IPS DF 4.7 (cell line): Measurements from ENCODE around the gene ACSF3.

Experiments used
- DNase-seq: peaks from one replicate; pipeline ENCODE4 v3.0.0-alpha.2; 2013; ENCODE audit warnings: low spot score; ENCODE audit errors: extremely low read depth

Gene ACSF3

DNA sequence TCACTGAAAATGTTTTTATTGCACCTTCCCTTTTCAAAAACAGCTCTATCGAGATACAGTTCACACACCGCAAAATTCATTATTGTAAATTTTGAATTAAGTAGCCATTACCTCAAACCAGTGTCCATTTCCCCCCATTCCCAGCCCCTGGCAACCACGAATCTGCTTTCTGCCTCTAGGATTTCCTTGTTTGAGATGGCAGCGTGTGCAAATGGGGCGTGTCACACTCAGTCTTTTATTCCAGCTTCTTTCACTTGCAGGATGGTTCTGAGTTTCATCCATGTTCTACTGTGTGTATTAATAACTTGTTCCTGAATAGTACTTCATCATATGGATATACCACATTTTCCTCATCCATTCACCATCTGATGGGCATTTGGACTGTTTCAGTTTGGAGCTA lies 14.8 kb downstream of the ACSF3 start:
- no peak for DNase-seq

DNA sequence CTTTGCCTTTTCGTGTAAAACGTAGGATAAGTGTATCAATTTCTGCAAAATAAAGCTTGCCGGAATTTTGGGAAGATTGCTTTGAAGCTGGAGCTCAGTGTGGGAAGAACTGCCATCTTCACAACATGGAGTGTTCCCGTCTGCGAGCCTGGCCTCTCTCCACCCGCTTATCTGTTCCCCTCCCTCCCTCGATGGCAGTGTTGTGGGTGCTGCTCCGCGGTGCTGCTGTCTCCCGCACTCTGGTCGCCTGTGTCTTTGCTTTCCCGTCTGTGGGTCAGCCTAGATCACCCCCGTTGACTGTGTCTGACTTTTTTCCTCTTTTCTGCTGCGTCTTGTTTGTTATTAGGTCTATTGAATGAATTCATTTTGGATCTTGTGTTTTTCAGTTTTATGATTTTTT lies 17.0 kb downstream of the ACSF3 start:
- no peak for DNase-seq

DNA sequence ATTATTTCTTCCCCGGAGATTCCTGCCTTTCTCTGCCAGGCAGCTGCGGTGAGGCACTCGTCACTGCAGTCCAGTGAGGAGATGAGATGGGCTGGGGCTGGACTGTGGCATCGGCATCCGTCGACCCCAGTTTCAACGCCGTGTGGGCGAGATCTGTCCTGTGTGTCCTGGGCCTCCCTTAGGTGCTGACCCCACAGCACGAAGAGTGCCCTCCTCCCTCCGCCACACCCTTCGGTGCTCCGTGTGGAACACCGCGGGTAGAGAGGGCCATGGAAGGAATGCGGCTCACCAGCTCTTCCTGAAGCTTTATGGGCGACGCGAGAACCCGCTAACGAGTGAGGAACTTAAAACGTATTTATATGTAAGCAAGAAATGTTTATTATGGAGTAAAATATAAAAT lies 17.6 kb downstream of the ACSF3 start:
- no peak for DNase-seq

DNA sequence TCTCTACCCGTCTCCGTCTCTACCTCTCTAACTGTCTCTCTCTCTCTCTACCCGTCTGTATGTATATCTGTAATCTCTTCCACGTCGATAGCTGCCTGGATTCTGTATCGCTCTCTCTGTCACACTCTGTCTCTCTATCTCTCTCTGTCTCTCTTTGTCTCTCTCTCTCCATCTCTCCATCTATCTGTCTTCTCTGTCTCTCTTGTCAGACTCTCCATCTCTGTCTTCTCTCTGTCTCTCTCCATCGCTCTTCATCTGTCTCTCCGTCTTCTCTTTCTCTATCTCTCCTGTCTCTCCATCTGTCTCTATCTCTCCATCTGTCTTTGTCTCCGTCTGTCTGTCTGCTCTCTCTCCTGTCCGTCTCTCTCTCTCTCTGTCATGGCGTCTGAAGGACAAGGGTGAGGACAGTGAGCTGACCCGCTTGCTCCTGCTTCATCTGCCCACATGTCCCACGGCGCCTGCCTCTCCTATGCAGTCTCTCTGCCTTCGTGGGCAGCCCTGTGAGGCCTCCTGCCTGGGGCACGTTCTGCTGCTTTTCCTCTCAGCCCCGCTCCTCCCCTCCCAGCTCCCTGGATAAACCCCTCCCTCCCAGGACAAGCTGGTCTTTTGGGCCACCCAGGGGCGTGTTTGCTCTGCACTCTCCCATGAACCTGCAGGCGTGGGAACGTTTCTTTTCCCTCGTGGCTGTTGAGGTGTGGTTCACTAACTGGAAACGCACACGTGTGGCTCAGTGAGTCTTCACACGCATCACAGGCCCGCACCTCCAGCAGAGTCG lies 18.9 kb downstream of the ACSF3 start:
- no peak for DNase-seq

DNA sequence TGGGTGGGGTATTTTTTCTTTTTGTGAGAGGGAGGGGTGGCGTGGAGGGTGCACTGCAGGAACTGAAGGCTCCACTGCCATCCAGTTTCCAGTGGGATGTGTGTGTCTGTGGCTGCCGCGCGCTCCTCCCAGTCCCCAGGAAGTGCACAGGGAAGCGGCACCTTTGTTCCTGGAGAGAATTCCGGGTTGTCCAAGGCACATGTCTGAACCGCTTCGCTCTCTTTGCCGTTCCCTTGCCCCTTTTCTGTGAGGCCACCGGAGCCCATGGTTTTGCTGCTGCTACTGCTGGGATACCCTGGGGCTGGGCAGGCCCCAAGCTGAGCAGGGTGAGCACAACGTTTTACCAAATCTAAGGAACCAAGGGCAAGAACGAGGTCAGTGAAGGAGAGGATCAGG lies 19.5 kb downstream of the ACSF3 start:
- no peak for DNase-seq

DNA sequence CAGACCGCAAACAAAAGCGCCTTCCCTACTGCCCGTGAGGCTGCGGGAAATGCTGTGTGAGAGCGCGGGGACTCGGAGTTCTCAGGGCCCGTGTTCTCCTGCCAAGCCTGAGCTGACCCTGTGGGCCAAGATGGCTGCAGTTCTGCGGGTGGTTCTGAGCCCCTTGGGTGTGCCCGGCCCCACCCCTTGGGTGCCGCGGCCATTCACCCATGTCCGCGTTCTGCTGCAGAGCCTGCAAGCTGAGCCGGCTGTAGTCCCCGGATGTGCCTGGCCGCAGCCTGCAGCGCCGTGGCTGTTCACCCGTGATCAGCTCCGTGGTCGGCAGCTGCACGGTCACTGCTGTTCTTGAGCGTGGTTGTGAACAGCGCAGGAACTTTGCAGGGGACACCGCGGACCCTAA lies 20.0 kb downstream of the ACSF3 start:
- no peak for DNase-seq

DNA sequence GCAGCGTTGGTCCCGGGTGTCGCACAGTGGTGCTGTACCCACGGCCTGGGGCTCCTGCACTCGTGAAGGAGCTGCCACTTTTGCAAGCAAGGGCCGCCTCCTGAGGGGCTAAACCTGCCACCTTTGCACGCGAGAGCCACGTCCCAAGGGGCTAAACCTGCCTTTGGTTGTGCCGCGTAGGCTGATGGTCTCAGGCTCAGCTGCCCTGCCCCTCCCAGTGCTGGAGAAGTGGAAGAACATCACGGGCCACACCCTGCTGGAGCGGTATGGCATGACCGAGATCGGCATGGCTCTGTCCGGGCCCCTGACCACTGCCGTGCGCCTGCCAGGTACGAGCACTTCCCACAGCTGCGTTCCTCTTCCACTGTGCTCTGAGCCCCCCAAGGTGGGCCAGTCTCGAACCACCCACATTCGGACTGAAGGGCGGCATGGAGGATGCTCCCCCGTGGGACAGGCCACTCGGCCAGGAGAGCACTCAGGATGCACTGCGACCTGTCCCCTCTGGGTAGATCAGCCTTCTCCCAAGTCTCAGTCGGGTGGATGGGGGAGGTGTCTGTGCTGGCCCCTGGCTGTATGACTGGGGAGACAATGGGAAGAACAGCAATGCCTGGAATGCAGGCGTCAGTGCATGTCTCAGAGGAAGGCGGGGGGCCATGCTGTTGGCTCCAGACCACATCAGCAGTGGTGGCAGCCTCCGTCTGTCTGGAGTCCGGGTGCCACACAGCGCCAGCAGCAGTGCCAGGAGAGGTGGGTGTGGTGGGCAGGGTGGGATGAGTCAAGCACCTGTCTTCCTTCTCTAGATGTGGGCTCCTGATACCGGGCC lies 20.7 kb downstream of the ACSF3 start:
- no peak for DNase-seq

DNA sequence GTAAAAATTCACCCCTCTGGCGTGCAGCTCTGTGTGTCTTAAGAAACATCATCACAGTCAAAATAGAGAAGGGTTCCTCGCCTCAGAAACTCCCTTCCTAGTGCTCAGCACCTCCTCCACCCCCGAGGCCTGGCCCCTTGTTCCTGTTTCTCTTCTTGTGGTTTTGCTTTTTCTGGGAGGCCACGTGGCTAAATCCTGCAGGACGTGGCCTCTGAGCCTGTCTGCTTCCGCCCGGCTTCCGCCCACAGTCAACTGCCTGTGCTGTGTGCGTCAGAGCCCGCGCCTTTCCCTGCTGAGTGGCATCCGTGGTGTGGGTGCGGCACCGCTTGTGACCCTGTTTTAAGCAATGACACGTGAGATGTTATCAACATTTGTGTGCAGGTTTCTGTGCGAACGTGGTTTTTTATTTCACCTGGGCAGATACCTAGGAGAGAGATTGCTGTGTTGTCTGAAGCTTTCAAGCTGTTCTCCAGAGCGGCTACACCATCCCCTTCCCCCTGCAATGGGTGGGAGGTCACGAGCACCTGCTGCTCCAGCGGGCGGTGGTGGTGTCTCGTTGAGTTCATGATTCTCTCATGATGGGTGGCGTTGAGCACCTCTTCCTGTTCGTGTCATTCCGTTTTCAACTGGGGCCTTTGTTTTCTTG lies 21.7 kb downstream of the ACSF3 start:
- DNase-seq: no peak

DNA sequence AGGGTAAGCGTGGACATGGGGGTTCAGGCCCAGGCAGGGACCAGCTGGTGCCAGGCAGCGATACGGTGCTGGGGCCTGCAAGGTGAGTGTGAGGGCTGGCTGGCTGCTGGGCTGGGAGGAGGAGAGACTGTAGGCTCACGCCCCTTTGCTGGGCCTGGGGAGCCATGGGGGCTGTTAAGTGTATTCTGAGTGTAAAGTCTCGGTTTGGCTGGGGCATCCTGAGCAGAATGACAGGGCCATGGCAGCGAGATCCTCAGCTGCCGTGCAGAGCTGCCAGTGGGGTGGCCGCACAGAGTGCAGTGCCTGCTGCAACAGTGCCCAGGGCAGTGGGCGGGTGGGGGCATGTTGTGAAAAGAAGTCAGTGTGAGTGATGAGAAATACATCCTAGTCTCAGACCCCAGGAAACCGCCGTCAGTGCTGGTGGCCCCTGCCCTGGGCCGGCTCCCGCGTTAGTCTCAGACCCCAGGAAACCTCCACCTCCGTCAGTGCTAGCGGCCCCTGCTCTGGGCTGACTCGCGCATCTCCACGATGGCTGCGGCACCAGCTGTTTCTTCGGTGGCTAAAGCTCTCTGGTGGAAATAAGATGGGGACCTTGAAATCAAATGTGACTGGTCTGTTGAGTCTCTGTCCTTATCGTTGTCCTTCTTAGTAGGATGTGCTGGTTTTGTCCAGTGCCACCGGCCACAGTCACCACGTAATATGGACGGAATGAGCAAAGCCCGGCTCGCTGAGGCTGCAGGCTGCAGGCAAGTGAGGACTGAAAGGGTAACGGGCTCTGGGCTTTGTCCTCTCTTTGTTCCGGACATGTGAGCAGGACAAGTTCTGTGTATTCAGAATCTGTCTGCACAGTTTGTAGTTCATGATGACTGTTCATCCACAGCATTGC lies 22.9 kb downstream of the ACSF3 start:
- no peak for DNase-seq

DNA sequence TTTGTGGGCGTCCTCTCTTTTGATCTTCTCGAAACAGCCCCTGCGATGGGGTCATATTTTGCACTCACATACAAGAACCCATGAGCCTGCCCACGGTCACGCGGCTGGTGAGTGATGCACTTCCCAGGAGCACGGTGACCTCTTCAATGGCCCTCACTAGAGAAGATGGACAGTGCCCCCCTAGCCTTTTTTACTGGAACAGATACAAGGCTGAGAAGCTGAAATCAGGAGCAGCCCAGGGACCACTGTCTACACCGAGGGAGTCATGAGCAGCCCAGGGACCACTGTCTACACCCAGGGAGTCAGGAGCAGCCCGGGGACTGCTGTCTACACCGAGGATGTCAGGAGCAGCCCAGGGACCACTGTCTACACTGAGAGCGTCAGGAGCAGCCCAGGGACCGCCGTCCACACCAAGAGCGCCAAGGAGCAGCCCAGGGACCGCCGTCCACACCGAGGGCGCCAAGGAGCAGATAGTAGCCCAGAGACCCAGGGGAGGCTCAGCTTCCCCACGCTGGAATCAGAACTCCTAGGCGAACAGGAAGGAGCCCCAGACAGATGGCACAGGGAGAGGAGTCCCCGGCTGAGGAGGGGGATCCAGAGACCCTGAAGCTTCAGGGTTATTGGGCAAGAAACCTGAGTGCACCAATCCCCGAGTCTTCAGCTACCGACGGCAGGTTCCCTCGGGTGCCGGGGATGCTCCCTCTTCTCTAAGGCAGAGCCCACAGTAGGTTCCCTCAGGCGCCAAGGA lies 23.7 kb downstream of the ACSF3 start:
- no peak for DNase-seq

DNA sequence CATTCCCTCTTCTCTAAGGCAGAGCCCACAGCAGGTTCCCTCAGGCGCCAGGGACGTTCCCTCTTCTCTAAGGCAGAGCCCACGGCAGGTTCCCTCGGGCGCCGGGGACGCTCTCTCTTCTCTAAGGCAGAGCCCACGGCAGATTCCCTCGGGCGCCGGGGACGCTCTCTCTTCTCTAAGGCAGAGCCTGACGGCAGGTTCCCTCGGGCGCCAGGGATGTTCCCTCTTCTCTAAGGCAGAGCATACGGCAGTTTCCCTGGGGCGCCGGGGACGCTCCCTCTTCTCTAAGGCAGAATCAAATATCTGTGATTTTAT lies 24.3 kb downstream of the ACSF3 start:
- DNase-seq: no peak

DNA sequence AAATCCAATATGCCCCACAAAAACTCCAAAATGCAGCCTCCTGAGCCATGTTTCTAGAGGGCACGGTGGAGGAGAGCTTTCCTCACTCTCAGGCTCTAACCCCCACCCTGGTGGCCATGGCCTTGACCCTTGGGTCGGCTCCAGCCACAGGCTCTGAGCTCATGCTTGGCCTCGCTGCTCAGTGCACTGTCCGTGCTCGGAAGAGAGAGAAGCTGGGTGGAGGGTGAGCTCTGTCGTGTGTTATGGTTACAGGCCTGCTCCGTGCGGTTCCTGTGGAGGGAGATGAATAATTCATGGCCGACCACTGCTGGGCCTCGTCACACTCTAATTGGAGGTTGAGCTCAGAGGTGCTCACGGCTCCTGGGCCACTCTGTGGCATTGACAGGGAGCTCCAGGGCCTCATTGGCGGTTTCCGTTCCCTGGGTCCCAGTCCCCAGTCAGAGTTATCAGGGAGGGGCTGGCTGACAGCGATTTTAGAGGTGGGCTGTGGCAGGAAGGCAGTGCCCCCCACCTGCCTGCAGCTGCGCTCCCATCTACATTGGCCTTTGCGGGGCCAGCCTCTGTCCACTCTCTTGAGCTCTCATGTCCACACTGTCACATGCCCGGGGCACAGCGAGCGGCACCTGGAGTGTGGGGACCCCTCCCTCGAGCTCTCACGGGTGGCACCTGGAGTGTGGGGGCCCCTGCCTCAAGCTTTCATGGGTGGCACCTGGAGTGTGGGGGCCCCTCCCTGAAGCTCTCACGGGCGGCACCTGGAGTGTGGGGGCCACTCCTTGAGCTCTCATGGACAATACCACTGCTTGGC lies 24.9 kb downstream of the ACSF3 start:
- no peak for DNase-seq

DNA sequence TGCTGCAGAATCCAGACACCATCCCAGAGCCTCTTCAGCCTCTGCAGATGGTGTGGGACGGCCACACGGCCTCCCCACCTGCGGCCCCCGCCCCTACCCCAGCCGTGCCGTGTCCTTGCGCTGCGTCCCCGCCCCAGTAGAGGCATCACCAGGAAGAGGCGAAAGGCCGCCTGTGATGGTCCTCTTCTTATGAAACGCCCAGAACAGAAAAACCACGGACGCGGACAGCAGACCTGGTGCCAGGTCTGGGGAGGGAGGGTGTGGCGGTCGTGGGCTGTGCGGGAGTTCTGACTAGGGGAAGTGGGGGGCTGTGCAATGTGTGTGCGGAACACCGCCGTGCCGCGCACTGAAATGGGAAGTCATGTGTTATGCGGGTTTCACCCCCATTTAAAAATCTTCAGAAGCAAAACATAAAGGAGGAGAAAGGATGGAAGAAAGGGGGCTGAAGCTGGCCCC lies 25.5 kb downstream of the ACSF3 start:
- no peak for DNase-seq

DNA sequence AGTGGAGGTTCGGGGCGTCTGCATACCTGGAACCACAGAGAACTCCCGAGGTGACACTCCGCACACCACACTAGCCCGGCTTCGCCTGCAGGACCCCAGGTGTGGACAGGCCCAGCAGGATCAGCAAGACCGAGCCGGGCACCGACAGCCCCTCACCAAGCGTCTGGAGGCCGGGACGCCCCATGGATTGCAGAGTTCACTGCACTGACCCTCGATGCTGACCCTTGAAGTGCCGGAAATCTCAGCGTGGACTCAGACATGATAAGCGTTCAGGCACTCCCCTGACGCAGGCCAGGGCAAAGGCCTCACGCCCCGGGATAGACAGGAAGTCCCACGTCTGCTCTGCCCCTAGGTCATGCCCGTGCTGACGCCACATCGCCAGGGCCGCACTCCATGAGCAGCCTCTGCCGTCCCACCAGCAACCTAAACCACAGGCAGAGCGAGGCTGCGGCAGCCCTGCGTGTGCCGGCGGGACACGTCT lies 26.0 kb downstream of the ACSF3 start:
- DNase-seq: no peak

DNA sequence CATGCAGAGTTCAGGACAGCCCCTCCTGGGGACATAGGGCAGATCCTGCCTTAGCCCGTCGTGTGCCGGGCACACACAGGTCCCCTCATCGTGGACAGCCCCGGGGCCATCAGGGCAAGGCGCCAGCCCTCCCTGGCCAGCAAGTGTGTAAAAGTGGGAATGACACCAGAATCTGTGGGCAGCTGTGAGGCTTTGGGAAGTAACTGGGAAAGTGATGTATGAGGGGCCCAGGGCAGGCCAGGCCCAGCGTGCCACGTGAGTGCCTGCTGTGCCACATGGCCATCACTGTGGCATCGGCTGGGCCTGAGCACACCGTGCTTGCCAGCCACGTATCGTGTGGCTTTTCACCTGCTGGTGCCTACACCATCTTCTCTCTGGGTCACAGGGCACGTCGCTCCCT lies 26.6 kb downstream of the ACSF3 start:
- DNase-seq: no peak

DNA sequence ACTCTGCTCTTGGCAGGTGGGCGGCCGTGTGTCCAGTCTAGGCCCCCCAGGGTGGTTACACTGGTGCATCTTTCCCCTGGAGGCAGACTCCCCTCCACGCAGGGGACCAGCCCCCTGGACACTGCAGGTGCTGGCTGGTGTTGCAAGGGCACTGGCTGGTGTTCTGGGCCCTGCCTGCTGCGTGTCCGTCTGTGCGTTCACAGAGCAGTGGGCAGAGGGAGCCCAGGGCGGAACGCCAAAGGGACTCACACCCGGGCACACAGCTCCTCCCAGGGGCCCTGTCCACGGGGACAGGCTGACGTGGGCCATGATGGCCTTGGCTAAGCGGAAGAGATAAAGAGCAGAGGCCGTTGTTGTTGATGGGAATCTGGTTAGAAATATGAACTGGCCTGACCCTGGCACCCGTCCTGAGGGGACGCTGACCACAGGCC lies 27.3 kb downstream of the ACSF3 start:
- DNase-seq: no peak

DNA sequence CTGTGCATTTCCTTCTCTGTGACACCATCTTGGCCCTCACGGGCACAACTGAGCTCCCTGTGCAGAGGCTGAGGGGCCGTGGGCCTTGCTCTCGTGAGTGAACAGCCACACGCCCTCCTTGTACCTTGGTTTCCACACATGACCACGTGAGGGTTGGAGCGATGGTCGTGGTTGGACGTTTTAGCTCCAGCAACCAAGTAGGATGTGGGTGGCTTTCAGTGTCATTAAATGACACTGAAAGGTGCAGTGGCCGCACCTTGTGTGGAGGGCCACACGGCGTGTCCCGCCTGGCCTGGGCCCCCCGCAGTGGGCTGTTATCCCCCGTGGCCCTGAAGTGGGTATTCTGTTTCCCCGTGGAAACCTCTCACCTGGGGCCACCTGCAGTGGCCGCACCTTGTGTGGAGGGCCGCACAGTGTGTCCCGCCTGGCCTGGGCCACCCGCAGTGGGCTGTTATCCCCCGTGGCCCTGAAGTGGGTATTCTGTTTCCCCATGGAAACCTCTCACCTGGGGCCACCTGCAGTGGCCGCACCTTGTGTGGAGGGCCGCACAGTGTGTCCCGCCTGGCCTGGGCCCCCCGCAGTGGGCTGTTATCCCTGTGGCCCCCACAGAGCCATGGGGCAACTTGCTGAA lies 28.2 kb downstream of the ACSF3 start:
- no peak for DNase-seq

DNA sequence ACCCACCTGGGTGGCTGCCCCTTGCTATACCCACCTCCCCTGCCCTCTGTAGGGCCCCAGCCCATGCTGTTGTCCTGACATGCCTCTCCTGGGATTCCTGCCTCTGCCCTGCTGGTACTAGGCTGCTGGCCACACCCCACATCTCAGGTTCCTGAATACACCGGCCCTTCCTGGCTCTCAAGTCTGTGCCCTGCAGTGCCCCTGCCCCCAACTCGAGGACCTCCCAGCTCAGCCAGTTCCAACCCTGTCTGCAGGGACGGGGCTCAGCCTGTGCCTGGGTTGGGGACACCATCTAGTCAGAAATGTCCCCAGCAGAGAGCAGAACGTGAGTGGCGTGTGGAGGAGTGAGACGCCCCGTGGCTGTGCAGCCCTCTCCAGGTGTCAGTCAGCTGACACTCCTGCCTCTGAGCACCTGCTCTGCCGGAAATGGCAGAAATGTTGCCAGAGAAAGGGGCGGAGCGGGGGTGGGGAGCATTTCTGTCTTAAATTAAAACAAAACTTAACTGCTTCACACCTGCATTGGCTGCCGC lies 28.7 kb downstream of the ACSF3 start:
- no peak for DNase-seq
